ENCODE measurements around the gene PPA1.
"Not testable (repeated sequence)": the region's sequence is repeated elsewhere in the genome, so short reads cannot be mapped to it uniquely, and the experiment has no call there.

Gene PPA1

GRCh38 chr10:70166394-70166793 lies 66.8 kb downstream of the PPA1 start:
- no peak for DNase-seq

DNA sequence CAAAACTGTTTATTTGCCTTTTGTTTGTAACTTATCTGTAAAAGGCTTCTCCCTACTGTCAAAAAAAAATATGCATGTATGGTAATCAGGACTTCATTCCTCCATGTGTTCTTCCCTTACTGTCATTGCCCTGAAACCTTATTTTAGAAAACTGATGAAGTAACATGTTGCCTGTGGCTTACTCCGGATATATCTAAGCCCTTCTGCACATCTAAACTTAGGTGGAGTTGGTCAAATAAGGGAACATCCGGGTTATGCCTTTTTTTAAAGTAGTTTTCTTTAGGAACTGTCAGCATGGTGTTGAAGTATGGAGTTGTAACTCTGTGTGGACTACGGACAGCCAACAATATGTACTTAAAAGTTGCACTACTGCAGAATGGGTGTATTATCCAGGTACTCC lies 69.1 kb downstream of the PPA1 start:
- no peak for DNase-seq

- no peak for DNase-seq
These were observed 69.8 kb downstream of the PPA1 start for GRCh38 chr10:70163448-70163847.

DNA sequence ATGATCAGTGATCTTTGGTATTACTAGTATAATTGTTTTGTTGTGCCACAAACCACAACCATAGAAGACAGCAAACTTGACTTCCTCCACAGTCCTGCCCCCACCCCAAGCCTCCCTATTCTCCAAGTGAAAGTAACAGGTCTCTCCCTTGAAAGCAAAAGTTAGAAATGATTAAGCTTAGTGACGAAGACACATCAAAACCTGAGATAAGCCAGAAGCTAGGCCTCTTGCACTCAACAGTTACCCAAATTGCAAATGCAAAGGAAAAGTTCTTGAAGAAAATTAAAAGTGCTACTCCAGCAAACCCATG lies 70.4 kb downstream of the PPA1 start:
- no peak for DNase-seq

GRCh38 chr10:70162151-70162891 lies 70.9 kb downstream of the PPA1 start:
- DNase-seq, result no peak

- no peak for DNase-seq
These were observed 72.4 kb downstream of the PPA1 start for GRCh38 chr10:70160798-70161197.

- not testable (repeated sequence) for DNase-seq
These were observed 73.9 kb downstream of the PPA1 start for GRCh38 chr10:70159366-70159765.

DNA sequence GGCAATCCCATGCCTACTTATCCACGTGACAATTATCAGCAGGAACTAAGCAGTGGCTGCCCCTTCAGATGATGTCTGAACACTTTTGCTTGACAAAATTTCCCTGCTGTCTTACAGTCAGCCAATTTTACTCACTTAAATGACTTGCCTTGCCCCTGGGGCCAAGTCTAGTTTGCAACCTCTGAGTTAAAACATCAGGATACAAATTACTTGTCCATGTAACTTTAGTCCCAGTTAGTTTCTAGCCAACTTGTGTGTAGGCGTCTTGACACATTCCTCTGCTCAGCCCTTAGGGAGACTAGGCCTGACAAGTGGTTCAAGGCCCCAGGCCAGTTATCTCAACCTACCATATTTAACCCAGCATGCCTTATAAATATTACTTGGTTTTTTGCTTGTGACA lies 75.1 kb downstream of the PPA1 start:
- DNase-seq, result no peak

DNA sequence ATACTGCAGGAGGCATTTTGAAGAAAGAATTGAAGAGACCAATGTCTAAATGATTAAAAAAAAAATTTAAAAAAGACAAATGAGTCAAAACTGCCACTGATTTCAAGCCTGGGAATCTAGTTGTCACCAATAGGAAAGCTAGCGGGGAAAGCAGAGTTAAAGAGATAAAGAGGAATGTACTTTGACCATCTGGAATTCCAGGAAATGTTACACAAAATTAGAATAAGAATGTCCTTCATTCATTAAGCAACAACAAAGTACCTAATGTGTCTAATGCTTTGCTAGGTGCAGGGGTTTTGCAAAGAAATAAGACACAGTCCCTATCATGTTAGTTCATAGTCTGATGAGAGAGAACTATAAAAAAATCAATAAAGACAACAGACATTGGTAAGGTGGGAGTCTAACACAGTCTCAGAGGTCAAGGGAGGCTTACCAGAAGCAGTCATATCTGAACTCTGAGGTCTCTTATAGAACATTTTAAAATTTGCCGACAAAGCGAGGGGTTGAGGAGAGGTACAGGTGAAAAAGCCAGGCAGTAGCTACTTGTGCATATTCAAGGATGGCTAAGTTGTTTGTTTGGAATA lies 77.9 kb downstream of the PPA1 start:
- no peak for DNase-seq

Measured in NCI-H226 (cell line).